Keratinocyte (primary cell): ENCODE results near the gene C16orf96. TPM values are rescaled to one million over a fixed set of nuclear protein-coding genes. Genes with fewer than 3 reads are reported as not detected.

ENCODE experiments used
- DNase-seq: peaks from one replicate; pipeline ENCODE4 v3.0.0-alpha.2; 2011; ENCODE audit warnings: low read depth, missing footprints, low spot score
- FAIRE-seq: peaks from 2 replicates; lab custom pipeline; 2011; peaks lifted over from hg19 to GRCh38; lab: Jason Lieb, UNC
- H2AFZ ChIP-seq: 2 replicates; pipeline ENCODE4 v1.6.0; 2012; ENCODE audit warnings: low read length, control low read depth, inconsistent platforms; ENCODE audit not compliant: control insufficient read depth
- H3K27ac ChIP-seq: 2 replicates; pipeline ENCODE4 v1.5.1; 2011; ENCODE audit warnings: low read length; ENCODE audit not compliant: control insufficient read depth, insufficient read depth
- H3K27me3 ChIP-seq: 3 replicates; pipeline ENCODE4 v1.6.0; 2011; ENCODE audit warnings: low read length; ENCODE audit not compliant: control insufficient read depth, insufficient read depth; ENCODE audit errors: extremely low read depth
- H3K36me3 ChIP-seq, 2 experiments: 2 replicates in 1 of 2; 3 replicates in 1 of 2; pipeline ENCODE4 v1.5.1; 2011; ENCODE audit warnings: low read length in 2 of 2, mild to moderate bottlenecking in 1 of 2; ENCODE audit not compliant: control insufficient read depth in 2 of 2, insufficient read depth in 2 of 2; ENCODE audit errors: extremely low read depth in 1 of 2
- H3K4me1 ChIP-seq: 3 replicates; pipeline ENCODE4 v1.5.1; 2011; ENCODE audit warnings: low read length; ENCODE audit not compliant: control insufficient read depth, insufficient read depth; ENCODE audit errors: extremely low read depth
- H3K4me2 ChIP-seq: 3 replicates; pipeline ENCODE4 v1.6.0; 2011; ENCODE audit warnings: low read depth, low read length; ENCODE audit not compliant: control insufficient read depth, insufficient read depth; ENCODE audit errors: extremely low read depth
- H3K4me3 ChIP-seq, 3 experiments: fragments of 200-600 bp in 1 of 3; sonication (generic) in 1 of 3; 2 replicates in 2 of 3; 3 replicates in 1 of 3; pipeline ENCODE4 v1.5.1; 2011 to 2016; ENCODE audit warnings: low read length in 3 of 3, mild to moderate bottlenecking in 3 of 3, control low read depth in 2 of 3, inconsistent platforms in 1 of 3, low read depth in 1 of 3, mixed read lengths in 1 of 3, mixed run types in 1 of 3, moderate library complexity in 1 of 3; ENCODE audit not compliant: control insufficient read depth in 2 of 3, insufficient read depth in 2 of 3; ENCODE audit errors: extremely low read depth in 1 of 3
- H3K79me2 ChIP-seq: 2 replicates; pipeline ENCODE4 v1.6.0; 2012; ENCODE audit warnings: low read length; ENCODE audit not compliant: control insufficient read depth, insufficient read depth
- H3K9ac ChIP-seq: 3 replicates; pipeline ENCODE4 v1.6.0; 2011; ENCODE audit warnings: low read length; ENCODE audit not compliant: control insufficient read depth, insufficient read depth; ENCODE audit errors: extremely low read depth
- H3K9me1 ChIP-seq: 3 replicates; pipeline ENCODE4 v1.6.0; 2011; ENCODE audit warnings: low read length; ENCODE audit not compliant: control insufficient read depth, insufficient read depth; ENCODE audit errors: extremely low read depth
- H3K9me3 ChIP-seq: 2 replicates; pipeline ENCODE4 v1.5.1; 2012; ENCODE audit warnings: low read depth, low read length; ENCODE audit not compliant: control insufficient read depth
- H4K20me1 ChIP-seq: 3 replicates; pipeline ENCODE4 v1.6.0; 2011; ENCODE audit warnings: low read length; ENCODE audit not compliant: control insufficient read depth, insufficient read depth; ENCODE audit errors: extremely low read depth
- CTCF ChIP-seq, 3 experiments: IDR thresholded peaks in 1 of 3; conservative IDR thresholded peaks in 1 of 3; optimal IDR thresholded peaks in 1 of 3; 2 replicates in 2 of 3; 3 replicates in 1 of 3; pipeline versions ENCODE3 to v1.5.1; 2011; ENCODE audit warnings: low read length in 3 of 3, mild to moderate bottlenecking in 3 of 3, moderate library complexity in 2 of 3, control low read depth in 1 of 3, inconsistent platforms in 1 of 3; ENCODE audit not compliant: insufficient read depth in 2 of 3; ENCODE audit errors: extremely low read depth in 1 of 3
- EZH2 ChIP-seq: IDR thresholded peaks from one replicate; pipeline ENCODE4 v1.6.1; 2012; ENCODE audit warnings: inconsistent platforms, mild to moderate bottlenecking, low read length, moderate library complexity
- dilution Hi-C: fragments of 300-500 bp; cut with MboI; formaldehyde crosslinking; loops from one replicate; pipeline ENCODE4 v1.7.0; 2020; ENCODE audit warnings: low sequenced_read_pairs; ENCODE audit not compliant: extremely low pct_ligation_motif_present
- polyA plus RNA-seq, 5 experiments: library from polyadenylated mRNA; depleted of rRNA in 3 of 5; stranded (reverse) in 3 of 5; stranded (forward) in 1 of 5; unstranded in 1 of 5; fragments of >200 nt; gene quantifications; 1 replicate in 1 of 5; 2 replicates in 3 of 5; 3 replicates in 1 of 5; pipeline versions ENCODE4 v1.2.1 to v1.2.3, GENCODE V29; 2011 to 2012; ENCODE audit warnings: missing spikeins in 2 of 5, low read depth in 1 of 5, low replicate concordance in 1 of 5

The C16orf96 gene
- polyA plus RNA-seq, 1 donor (not counting 4 experiments of a cell fraction or from before 2014, with no cell fraction given), result not detected

DNA sequence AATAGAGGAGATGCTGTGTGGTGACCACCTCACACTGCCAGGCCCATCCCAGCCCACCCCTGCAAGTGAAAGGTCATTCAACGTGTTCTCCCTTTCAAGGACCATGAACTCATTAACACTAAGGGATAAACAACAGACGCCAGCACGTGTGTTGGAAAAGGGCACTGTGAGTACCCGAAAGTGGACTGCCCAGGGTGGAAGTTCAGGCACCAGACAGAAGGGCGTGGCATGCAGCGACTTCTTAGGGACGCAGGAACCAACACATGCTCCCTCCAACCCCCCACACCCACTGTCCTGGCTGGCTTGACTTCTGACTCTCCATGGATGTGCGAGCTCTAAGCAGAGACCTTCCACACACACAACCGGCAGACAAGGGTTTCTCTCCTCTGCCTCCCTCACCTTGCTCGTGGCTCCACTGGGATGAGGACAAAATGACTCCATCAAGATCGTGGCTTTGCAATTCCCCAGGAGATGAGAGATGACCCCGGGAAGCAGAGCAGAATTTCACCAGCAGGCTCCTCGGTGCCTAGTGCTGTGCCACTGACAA, 47.6 kb downstream of the C16orf96 start:
- DNase-seq (no peak), FAIRE-seq (no peak)
- no peaks in the 10 kb centered on the region for H3K79me2 ChIP-seq

DNA sequence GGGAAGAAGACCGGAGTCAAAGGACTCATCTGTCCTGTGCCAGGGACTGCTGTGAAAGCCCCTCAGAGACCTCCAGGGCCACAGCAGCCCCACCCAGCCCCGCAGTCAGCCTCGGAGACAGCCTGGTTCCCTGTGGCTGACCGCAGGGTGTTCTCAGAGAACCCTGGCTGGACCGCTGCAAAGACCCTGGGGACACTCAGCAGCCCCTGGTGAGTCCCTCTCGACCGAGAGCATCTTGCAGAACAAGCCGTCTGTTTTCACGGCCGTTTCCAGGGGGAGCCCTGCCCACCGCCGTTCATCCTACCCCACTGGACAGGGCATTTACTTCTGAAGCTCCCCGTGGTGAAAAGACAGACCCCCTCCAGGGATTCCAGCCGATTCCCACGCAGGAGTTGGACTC, 48.3 kb downstream of the C16orf96 start:
- FAIRE-seq, result no peak
- peaks cover 14% of the 10 kb centered on the region for H3K27me3 ChIP-seq
- no peaks in the 10 kb centered on the region for H4K20me1 ChIP-seq
- no peaks in the 10 kb centered on the region for H3K79me2 ChIP-seq
- H3K9me3 ChIP-seq, result no peaks in the 10 kb centered on the region
- H3K4me2 ChIP-seq, result no peak overlapping the region
- H3K4me1 ChIP-seq, result peaks cover 5% of the 10 kb centered on the region
- no peak for TF ChIP-seq EZH2
- no peak for TF ChIP-seq CTCF (optimal IDR thresholded peaks at IDR 0.05 in 1 of 3, IDR thresholded peaks at IDR 0.05 in 1 of 3, conservative IDR thresholded peaks at IDR 0.05 in 1 of 3; ENCODE audit: extremely low read depth in 1 of 3, insufficient read depth in 2 of 3, low read length in 3 of 3)
- H2AFZ ChIP-seq, result no peak overlapping the region
- no peak overlapping the region for H3K9ac ChIP-seq
- H3K9me1 ChIP-seq, result no peaks in the 10 kb centered on the region
- no peak overlapping the region for H3K27ac ChIP-seq
- dilution Hi-C loops, result no loop called here
- H3K36me3 ChIP-seq, result peaks cover 0 to 3% of the 10 kb centered on the region in 2 experiments
- no peak overlapping the region for H3K4me3 ChIP-seq
- DNase-seq, result no peak

More for the DNA sequence above, 47.6 kb downstream of the C16orf96 start:
- H4K20me1 ChIP-seq, result no peaks in the 10 kb centered on the region
- peaks cover 0 to 3% of the 10 kb centered on the region in 2 experiments for H3K36me3 ChIP-seq
- no peaks in the 10 kb centered on the region for H3K9me3 ChIP-seq
- H3K4me2 ChIP-seq, result no peak overlapping the region
- H3K27ac ChIP-seq, result no peak overlapping the region
- H2AFZ ChIP-seq, result no peak overlapping the region
- TF ChIP-seq CTCF (optimal IDR thresholded peaks at IDR 0.05 in 1 of 3, IDR thresholded peaks at IDR 0.05 in 1 of 3, conservative IDR thresholded peaks at IDR 0.05 in 1 of 3; ENCODE audit: extremely low read depth in 1 of 3, insufficient read depth in 2 of 3, low read length in 3 of 3) (no peak), EZH2 (no peak)
- H3K9ac ChIP-seq, result no peak overlapping the region
- H3K4me3 ChIP-seq, result no peak overlapping the region
- H3K27me3 ChIP-seq, result peaks cover 14% of the 10 kb centered on the region
- no peaks in the 10 kb centered on the region for H3K9me1 ChIP-seq
- dilution Hi-C loops, result no loop called here
- peaks cover 5% of the 10 kb centered on the region for H3K4me1 ChIP-seq
